Progenitor cell of endocrine pancreas (in vitro differentiated cells): ENCODE data around the gene MOB3C. TPM values are rescaled to one million over a fixed set of nuclear protein-coding genes. Genes with fewer than 3 reads are reported as not detected.

Experiments
- DNase-seq: peaks from one replicate; pipeline ENCODE4 v3.0.0; 2021; ENCODE audit warnings: low spot score; ENCODE audit not compliant: unreplicated experiment
- H3K27ac Mint-ChIP-seq: 2 replicates; pipeline ENCODE4 v1.8.0; 2021; ENCODE audit warnings: mild to moderate bottlenecking, moderate library complexity, mixed read lengths
- H3K27me3 Mint-ChIP-seq: 2 replicates; pipeline ENCODE4 v1.8.0; 2021; ENCODE audit warnings: mixed read lengths
- H3K36me3 Mint-ChIP-seq: 2 replicates; pipeline ENCODE4 v1.8.0; 2022; ENCODE audit warnings: mixed read lengths; ENCODE audit not compliant: insufficient read depth
- H3K4me1 Mint-ChIP-seq: 2 replicates; pipeline ENCODE4 v1.8.0; 2021; ENCODE audit warnings: low read depth, mixed read lengths
- H3K4me3 Mint-ChIP-seq: 2 replicates; pipeline ENCODE4 v1.8.0; 2021; ENCODE audit warnings: low read depth, mild to moderate bottlenecking, moderate library complexity, mixed read lengths
- H3K9me3 Mint-ChIP-seq: 2 replicates; pipeline ENCODE4 v1.8.0; 2021; ENCODE audit warnings: low read depth, mixed read lengths
- total RNA-seq: library from RNA; stranded (reverse); gene quantifications from 2 replicates; pipeline ENCODE4 v1.2.1, GENCODE V29; 2021
- TF ChIP-seq, protein P1 (sequence below): fragments of 200-600 bp; sonication (generic); IDR thresholded peaks from one replicate; pipeline ENCODE4 v1.5.0; 2021; ENCODE audit warnings: antibody characterized with exemption, mild to moderate bottlenecking; ENCODE audit not compliant: unreplicated experiment

Gene MOB3C
- total RNA-seq, 1 donor from 2014 or later = 5.5 TPM

- peak overlapping the region; percentile 84 for H3K4me3 Mint-ChIP-seq
- no peaks in the 10 kb centered on the region for H3K9me3 Mint-ChIP-seq
- H3K36me3 Mint-ChIP-seq = no peaks in the 10 kb centered on the region
- H3K27ac Mint-ChIP-seq = no peak overlapping the region
- H3K4me1 Mint-ChIP-seq = peaks cover 20% of the 10 kb centered on the region
- DNase-seq = no peak
- TF ChIP-seq, protein P1, sequence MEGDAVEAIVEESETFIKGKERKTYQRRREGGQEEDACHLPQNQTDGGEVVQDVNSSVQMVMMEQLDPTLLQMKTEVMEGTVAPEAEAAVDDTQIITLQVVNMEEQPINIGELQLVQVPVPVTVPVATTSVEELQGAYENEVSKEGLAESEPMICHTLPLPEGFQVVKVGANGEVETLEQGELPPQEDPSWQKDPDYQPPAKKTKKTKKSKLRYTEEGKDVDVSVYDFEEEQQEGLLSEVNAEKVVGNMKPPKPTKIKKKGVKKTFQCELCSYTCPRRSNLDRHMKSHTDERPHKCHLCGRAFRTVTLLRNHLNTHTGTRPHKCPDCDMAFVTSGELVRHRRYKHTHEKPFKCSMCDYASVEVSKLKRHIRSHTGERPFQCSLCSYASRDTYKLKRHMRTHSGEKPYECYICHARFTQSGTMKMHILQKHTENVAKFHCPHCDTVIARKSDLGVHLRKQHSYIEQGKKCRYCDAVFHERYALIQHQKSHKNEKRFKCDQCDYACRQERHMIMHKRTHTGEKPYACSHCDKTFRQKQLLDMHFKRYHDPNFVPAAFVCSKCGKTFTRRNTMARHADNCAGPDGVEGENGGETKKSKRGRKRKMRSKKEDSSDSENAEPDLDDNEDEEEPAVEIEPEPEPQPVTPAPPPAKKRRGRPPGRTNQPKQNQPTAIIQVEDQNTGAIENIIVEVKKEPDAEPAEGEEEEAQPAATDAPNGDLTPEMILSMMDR = no peak
- peaks cover 16% of the 10 kb centered on the region for H3K27me3 Mint-ChIP-seq
Observed at GRCh38 chr1:46615735-46616134, 876 bp downstream of the MOB3C start.

DNA sequence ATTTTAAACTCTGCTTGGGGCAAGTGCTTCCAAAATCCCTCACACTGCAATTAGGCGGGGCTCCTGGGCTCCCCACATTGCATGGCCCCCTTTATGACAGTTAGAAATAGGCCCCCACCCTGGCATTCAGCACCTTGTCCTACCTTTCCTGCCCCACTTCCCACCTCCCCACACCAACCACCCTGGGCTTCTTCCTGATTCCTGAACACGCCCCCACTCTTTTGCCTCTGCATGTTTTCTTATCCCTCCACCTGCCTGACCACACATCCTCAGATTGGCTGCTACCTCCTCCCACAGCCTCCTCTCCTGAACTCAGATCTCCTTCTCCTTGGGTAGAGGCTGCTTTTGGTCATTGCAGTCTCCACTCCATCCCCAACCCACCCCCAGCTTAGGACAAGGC, 1.5 kb downstream of the MOB3C start:
- H3K36me3 Mint-ChIP-seq = peaks cover 1% of the 10 kb centered on the region
- peak overlapping the region; percentile 84 for H3K4me3 Mint-ChIP-seq
- H3K9me3 Mint-ChIP-seq = no peaks in the 10 kb centered on the region
- peaks cover 20% of the 10 kb centered on the region for H3K4me1 Mint-ChIP-seq
- TF ChIP-seq, protein P1 = no peak
- no peak for DNase-seq
- no peak overlapping the region for H3K27ac Mint-ChIP-seq
- peaks cover 16% of the 10 kb centered on the region for H3K27me3 Mint-ChIP-seq

DNA sequence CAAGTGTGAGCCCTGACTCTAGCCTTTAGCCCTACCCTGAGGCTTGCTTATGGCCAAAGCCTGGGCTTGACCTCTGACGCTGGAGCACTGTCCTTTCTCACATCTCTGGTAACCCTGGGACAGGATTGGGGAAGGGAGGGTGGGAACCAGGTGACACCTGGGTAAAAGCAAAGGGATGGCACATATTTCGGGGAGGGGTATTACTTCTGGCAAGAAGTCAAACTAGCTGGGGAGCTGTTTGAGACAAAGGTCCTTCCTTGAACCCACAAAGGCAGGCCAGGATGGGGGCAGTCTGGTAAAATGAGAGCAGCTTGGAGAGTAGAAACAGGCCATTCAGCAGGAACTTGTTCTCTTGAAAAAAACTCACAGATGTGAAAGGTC, 2.0 kb downstream of the MOB3C start:
- TF ChIP-seq, protein P1 = no peak
- Mint-ChIP-seq H3K27ac (no peak overlapping the region), H3K27me3 (peaks cover 16% of the 10 kb centered on the region), H3K4me3 (no peak overlapping the region), H3K9me3 (no peaks in the 10 kb centered on the region), H3K4me1 (peaks cover 20% of the 10 kb centered on the region), H3K36me3 (peaks cover 3% of the 10 kb centered on the region)
- DNase-seq = no peak

GRCh38 chr1:46613661-46614603, 2.7 kb downstream of the MOB3C start:
- Mint-ChIP-seq H3K27me3 (peaks cover 13% of the 10 kb centered on the region), H3K9me3 (no peaks in the 10 kb centered on the region), H3K4me1 (peaks cover 20% of the 10 kb centered on the region), H3K36me3 (peaks cover 7% of the 10 kb centered on the region), H3K27ac (no peak overlapping the region), H3K4me3 (no peak overlapping the region)
- DNase-seq = no peak
- TF ChIP-seq, protein P1 = no peak

- TF ChIP-seq, protein P1 = no peak
- H3K27me3 Mint-ChIP-seq = peaks cover 5% of the 10 kb centered on the region
- H3K4me1 Mint-ChIP-seq = peaks cover 15% of the 10 kb centered on the region
- no peak overlapping the region for H3K4me3 Mint-ChIP-seq
- no peak for DNase-seq
- H3K9me3 Mint-ChIP-seq = no peaks in the 10 kb centered on the region
- H3K27ac Mint-ChIP-seq = no peak overlapping the region
- peaks cover 8% of the 10 kb centered on the region for H3K36me3 Mint-ChIP-seq
Observed at GRCh38 chr1:46612937-46613660, 3.5 kb downstream of the MOB3C start.
